Pancreas (tissue), 10 donors: ENCODE measurements around the gene FOXE3. TPM values are rescaled to one million over a fixed set of nuclear protein-coding genes. Genes with fewer than 3 reads are reported as not detected.
A peak's percentile ranks its signal among the peaks of the same experiment; 100 is the strongest.

Experiments used
- ATAC-seq, 4 donors: fragments of 200-7000 bp; cut with Tn5 transposase; one replicate each; pipeline versions ENCODE4 v1.8.0 to v1.9.1; 2020; ENCODE audit warnings: mild to moderate bottlenecking in 4 of 4, moderate library complexity in 4 of 4
- DNase-seq, 6 donors: peaks; one replicate each; pipeline ENCODE4 v3.0.0-alpha.2; 2020
- FAIRE-seq: peaks from 2 replicates; lab custom pipeline; 2012; peaks lifted over from hg19 to GRCh38; lab: Jason Lieb, UNC
- H3K27ac ChIP-seq, 4 donors: fragments of 200-600 bp; sonication (generic); 1 replicate in 3 of 4; 2 replicates in 1 of 4; pipeline versions ENCODE4 v1.5.0 to v1.8.0; 2020
- H3K27me3 ChIP-seq, 4 donors: fragments of 200-600 bp; one replicate each; pipeline ENCODE4 v1.8.0; 2021
- H3K36me3 ChIP-seq, 3 donors: fragments of 200-600 bp; sonication (generic) in 1 of 3; one replicate each; pipeline versions ENCODE4 v1.5.0 to v1.8.0; 2020 to 2021
- H3K4me1 ChIP-seq, 3 donors: fragments of 200-600 bp; one replicate each; pipeline ENCODE4 v1.8.0; 2021
- H3K4me3 ChIP-seq, 4 donors: fragments of 200-600 bp; sonication (generic) in 2 of 4; one replicate each; pipeline versions ENCODE4 v1.5.0 to v1.8.0; 2020 to 2021
- H3K9me3 ChIP-seq, 4 donors: fragments of 200-600 bp; one replicate each; pipeline ENCODE4 v1.8.0; 2021
- CTCF ChIP-seq, 4 donors: fragments of 200-600 bp; sonication (generic) in 3 of 4; IDR thresholded peaks; one replicate each; pipeline versions ENCODE4 v1.5.0 to v1.8.0; 2021; ENCODE audit warnings: antibody characterized with exemption in 4 of 4
- WGBS, 2 donors: extraction: QIAGEN DNeasy Blood & Tissue Kit; methylation state at CpG; one replicate each; pipeline ENCODE4 v1.1.7; 2013; 5-methylcytosine and 5-hydroxymethylcytosine counted together
- intact Hi-C, 3 donors: fragments of 100-400 bp; cut with DNase I; formaldehyde crosslinking; loops; one replicate each; pipeline versions ENCODE4 v1.11.1 to v1.14.2; 2022
- polyA plus RNA-seq, 2 donors: library from polyadenylated mRNA; stranded (reverse); fragments of 200-250 nt; gene quantifications; one replicate each; pipeline ENCODE4 v1.2.3, GENCODE V29; 2013
- total RNA-seq, 6 donors: library from RNA; stranded (reverse); fragmentation: NEBNext Ultra II Directional in 4 of 6; extraction: Animal tissue kit (Norgen Biotek cat#: 25700) in 4 of 6; gene quantifications; one replicate each; pipeline versions ENCODE4 v1.2.1 to v1.2.4, GENCODE V29; 2021 to 2023
- donor health status: healthy with polysubstance abuse.
- donor health status: DM: no; HTN: no; CAD: no; lungs with moderate emphysema.
- donor health status: DM: no; HTN: no; CAD: no.
- donor health status: control.
- donor health status: control.
- donor health status: Bipolar disorder and iron deficiency.
- donor health status: DM: yes; HTN: yes; CAD: no.
- donor health status: DM: no; HTN: no; CAD: no.
- donor health status: DM: no; HTN: no; CAD: no.
- donor health status: DM: yes; HTN: yes; CAD: no.

FOXE3 gene
- total and polyA plus RNA-seq, 8 donors, result not detected

GRCh38 chr1:47444297-47444561 is 28.1 kb downstream of the FOXE3 start:
- Histone ChIP-seq H3K4me3 (no peak overlapping the region), H3K9me3 (no peaks in the 10 kb centered on the region), H3K27ac (no peak overlapping the region), H3K4me1 (no peaks in the 10 kb centered on the region), H3K27me3 (peaks cover 0 to 52% (median 20%) of the 10 kb centered on the region in 4 donors), H3K36me3 (no peaks in the 10 kb centered on the region)
- intact Hi-C loops, result no loop called here
- TF ChIP-seq CTCF (IDR thresholded peaks at IDR 0.05), result no peak
- ATAC-seq, result no peak
- 15 to 17% methylated on average over 15 of the region's 15 CpGs for WGBS, 2 donors
- FAIRE-seq, result no peak
- no peak for DNase-seq

- Histone ChIP-seq H3K9me3 (no peaks in the 10 kb centered on the region), H3K27ac (no peak overlapping the region), H3K27me3 (peaks cover 0 to 48% (median 20%) of the 10 kb centered on the region in 4 donors), H3K4me3 (peak overlapping the region in 2 of 4 donors; percentile 5 to 22), H3K4me1 (no peaks in the 10 kb centered on the region), H3K36me3 (no peaks in the 10 kb centered on the region)
- intact Hi-C loops, result loop anchor here in 1 of 3 donors (5.0 kb wide), 1 partner anchor 262 kb away; no protein-coding TSS in a partner anchor
- no peak for TF ChIP-seq CTCF (IDR thresholded peaks at IDR 0.05)
- peak in 3 of 4 donors; percentile 37 to 84 (median 64) for ATAC-seq
- DNase-seq, result peak in 1 of 6 donors; percentile 64
- no peak for FAIRE-seq
- WGBS, 2 donors, result 5 to 6% methylated on average over 67 to 73 of the region's 73 CpGs
Measured at GRCh38 chr1:47444562-47445465, 28.7 kb downstream of the FOXE3 start.

GRCh38 chr1:47445823-47446550 is 29.9 kb downstream of the FOXE3 start:
- Histone ChIP-seq H3K9me3 (no peaks in the 10 kb centered on the region), H3K27ac (no peak overlapping the region), H3K4me1 (no peaks in the 10 kb centered on the region), H3K27me3 (peaks cover 0 to 48% (median 20%) of the 10 kb centered on the region in 4 donors), H3K36me3 (no peaks in the 10 kb centered on the region), H3K4me3 (no peak overlapping the region)
- no peak for ATAC-seq
- no peak for TF ChIP-seq CTCF (IDR thresholded peaks at IDR 0.05)
- no peak for DNase-seq
- 9 to 10% methylated on average over 25 of the region's 25 CpGs for WGBS, 2 donors
- no peak for FAIRE-seq
- intact Hi-C loops, result loop anchor here in 1 of 3 donors (5.0 kb wide), 1 partner anchor 261 kb away; no protein-coding TSS in a partner anchor

- WGBS, 2 donors, result 33 to 38% methylated on average over 4 of the region's 4 CpGs
- peaks cover 0 to 37% (median 13%) of the 10 kb centered on the region in 4 donors for H3K27me3 ChIP-seq
- no peaks in the 10 kb centered on the region for H3K9me3 ChIP-seq
- FAIRE-seq, result no peak
- DNase-seq, result no peak
- no peaks in the 10 kb centered on the region for H3K4me1 ChIP-seq
- no peak overlapping the region for H3K27ac ChIP-seq
- ATAC-seq, result no peak
- H3K36me3 ChIP-seq, result no peaks in the 10 kb centered on the region
- TF ChIP-seq CTCF (IDR thresholded peaks at IDR 0.05), result no peak
- intact Hi-C loops, result loop anchor here in 1 of 3 donors (5.0 kb wide), 1 partner anchor 259 kb away; no protein-coding TSS in a partner anchor
- no peak overlapping the region for H3K4me3 ChIP-seq
Measured at GRCh38 chr1:47448462-47449222, 32.6 kb downstream of the FOXE3 start.
